Effector memory CD8-positive, alpha-beta T cell (primary cell): Measurements from ENCODE around the gene CABP1.
A peak's percentile ranks its signal among the peaks of the same experiment; 100 is the strongest.
"Not testable (repeated sequence)": the region's sequence is repeated elsewhere in the genome, so short reads cannot be mapped to it uniquely, and the experiment has no call there.

Source experiments
- ATAC-seq: fragments of 150-1000 bp; cut with Tn5 transposase; replicated peaks from 2 replicates; pipeline ENCODE4 v1.10.0; 2021; ENCODE audit warnings: mild to moderate bottlenecking, moderate library complexity
- DNase-seq, 3 experiments: peaks; one replicate each; pipeline ENCODE4 v3.0.0; 2021
- H3K27ac Mint-ChIP-seq, 2 donors: one replicate each; pipeline ENCODE4 v1.8.0; 2022; ENCODE audit warnings: mild to moderate bottlenecking in 2 of 2, mixed read lengths in 2 of 2, moderate library complexity in 2 of 2
- H3K27me3 Mint-ChIP-seq, 2 donors: one replicate each; pipeline ENCODE4 v1.8.0; 2022; ENCODE audit warnings: mixed read lengths in 2 of 2
- H3K36me3 Mint-ChIP-seq: one replicate; pipeline ENCODE4 v1.8.0; 2022; ENCODE audit warnings: mild to moderate bottlenecking, moderate library complexity, mixed read lengths; ENCODE audit not compliant: insufficient read depth
- H3K4me1 Mint-ChIP-seq, 2 donors: one replicate each; pipeline ENCODE4 v1.8.0; 2022; ENCODE audit warnings: low read depth in 2 of 2, mixed read lengths in 2 of 2
- H3K4me3 Mint-ChIP-seq, 2 donors: one replicate each; pipeline ENCODE4 v1.8.0; 2022; ENCODE audit warnings: mild to moderate bottlenecking in 2 of 2, mixed read lengths in 2 of 2, moderate library complexity in 2 of 2
- H3K9me3 Mint-ChIP-seq, 2 donors: one replicate each; pipeline ENCODE4 v1.8.0; 2022; ENCODE audit warnings: mixed read lengths in 2 of 2

Gene CABP1

DNA sequence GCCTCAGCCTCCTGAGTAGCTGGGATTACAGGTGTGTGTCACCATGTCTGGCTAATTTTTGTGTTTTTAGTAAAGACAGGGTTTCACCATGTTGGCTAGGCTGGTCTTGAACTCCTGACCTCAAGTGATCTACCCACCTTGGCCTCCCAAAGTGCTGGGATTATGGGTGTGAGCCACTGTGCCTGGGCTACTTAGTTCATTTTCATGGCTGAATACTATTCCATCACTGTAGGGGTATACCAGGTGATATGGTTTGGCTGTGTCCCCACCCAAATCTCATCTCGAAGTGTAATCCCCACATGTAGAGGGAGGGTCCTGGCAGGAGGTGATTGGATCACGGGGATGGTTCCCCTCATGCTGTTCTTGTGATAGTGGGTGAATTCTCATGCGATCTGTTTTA, 23.2 kb upstream of the CABP1 start:
- H3K27ac Mint-ChIP-seq, ATAC-seq, H3K4me3 Mint-ChIP-seq, DNase-seq, H3K36me3 Mint-ChIP-seq, H3K9me3 Mint-ChIP-seq, H3K4me1 Mint-ChIP-seq: not testable (repeated sequence)
- H3K27me3 Mint-ChIP-seq = peaks cover 43 to 57% of the 10 kb centered on the region in 2 donors

DNA sequence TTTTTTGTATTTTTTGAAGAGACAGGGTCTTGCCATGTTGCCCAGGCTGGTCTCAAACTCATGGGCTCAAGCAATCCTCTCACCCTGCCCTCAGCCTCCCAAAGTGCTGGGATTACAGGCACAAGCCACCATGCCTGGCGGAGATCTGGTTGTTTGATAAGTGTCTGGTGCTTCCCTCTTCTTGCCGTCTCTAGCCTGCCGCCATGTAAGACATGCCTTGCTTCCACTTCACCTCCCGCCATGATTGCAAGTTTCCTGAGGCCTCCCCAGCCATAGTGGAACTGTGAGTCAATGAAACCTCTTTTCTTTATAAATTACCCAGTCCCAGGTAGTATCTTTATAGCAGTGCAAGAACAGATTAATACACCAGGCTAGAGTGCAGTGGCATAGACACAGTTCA, 22.7 kb upstream of the CABP1 start:
- not testable (repeated sequence) for H3K27ac Mint-ChIP-seq

DNA sequence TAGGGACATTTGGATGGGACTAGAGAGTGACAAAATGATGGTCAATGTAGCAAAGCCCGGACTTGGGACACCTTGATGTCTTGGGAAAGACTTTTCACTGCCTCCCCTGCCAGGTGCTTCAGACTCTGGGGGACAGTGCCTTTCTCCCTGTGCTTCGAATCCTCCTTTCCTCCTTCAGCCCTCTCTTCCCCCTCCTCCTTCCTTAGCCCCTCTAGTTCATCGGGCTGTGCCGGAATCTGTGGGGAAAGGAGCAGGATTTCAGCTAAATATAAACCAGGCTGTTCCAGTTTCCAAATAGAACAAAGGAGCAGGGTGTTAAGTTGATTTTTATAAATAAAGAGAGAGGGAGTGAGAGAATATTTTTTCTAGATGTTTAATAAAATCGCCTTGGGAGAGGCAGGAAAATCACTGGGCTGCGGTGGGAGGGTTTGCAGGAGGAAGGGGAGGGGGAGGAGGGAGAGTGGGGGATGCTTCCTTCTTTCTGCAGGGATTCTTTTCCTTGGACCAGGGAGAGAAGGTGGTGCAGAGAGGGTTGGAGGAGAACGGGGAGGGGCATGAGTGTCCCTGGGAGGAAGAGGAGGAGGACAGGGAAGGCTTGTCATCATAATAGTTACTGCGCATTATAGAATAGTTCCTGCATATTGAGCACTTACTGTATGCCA, 21.3 kb upstream of the CABP1 start:
- no peaks in the 10 kb centered on the region for H3K4me1 Mint-ChIP-seq
- no peak overlapping the region for H3K4me3 Mint-ChIP-seq
- no peaks in the 10 kb centered on the region for H3K36me3 Mint-ChIP-seq
- DNase-seq (no peak), ATAC-seq (no peak)
- H3K27ac Mint-ChIP-seq = no peak overlapping the region
- peaks cover 45 to 65% of the 10 kb centered on the region in 2 donors for H3K27me3 Mint-ChIP-seq
- H3K9me3 Mint-ChIP-seq = no peaks in the 10 kb centered on the region

More for the DNA sequence above, 22.7 kb upstream of the CABP1 start:
- peaks cover 45 to 57% of the 10 kb centered on the region in 2 donors for H3K27me3 Mint-ChIP-seq
- H3K9me3 Mint-ChIP-seq, H3K4me3 Mint-ChIP-seq, H3K36me3 Mint-ChIP-seq, H3K4me1 Mint-ChIP-seq, ATAC-seq, DNase-seq: not testable (repeated sequence)

DNA sequence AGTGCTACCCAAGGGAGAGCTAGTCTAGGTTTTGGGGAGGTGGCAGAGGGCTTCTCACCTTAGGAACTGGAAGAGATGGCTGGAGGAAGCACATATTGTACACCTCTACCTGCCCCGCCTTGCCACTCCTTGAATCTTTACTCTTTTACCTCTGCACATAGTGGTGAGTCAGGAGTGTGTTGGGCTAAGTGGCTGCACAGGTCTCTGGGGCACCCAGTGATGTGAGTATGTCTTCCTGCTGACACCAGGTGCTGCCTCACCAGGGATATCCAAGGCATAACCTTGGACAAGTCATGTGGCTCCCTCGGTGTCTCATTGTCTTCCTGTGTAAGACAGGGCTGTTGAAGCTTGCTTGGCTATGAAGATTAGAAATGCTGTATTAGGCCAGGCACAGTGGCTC, 19.8 kb upstream of the CABP1 start:
- Mint-ChIP-seq H3K4me3 (no peak overlapping the region), H3K9me3 (no peaks in the 10 kb centered on the region), H3K27me3 (peaks cover 45 to 65% of the 10 kb centered on the region in 2 donors), H3K4me1 (no peaks in the 10 kb centered on the region), H3K27ac (no peak overlapping the region), H3K36me3 (no peaks in the 10 kb centered on the region)
- ATAC-seq = no peak
- no peak for DNase-seq

DNA sequence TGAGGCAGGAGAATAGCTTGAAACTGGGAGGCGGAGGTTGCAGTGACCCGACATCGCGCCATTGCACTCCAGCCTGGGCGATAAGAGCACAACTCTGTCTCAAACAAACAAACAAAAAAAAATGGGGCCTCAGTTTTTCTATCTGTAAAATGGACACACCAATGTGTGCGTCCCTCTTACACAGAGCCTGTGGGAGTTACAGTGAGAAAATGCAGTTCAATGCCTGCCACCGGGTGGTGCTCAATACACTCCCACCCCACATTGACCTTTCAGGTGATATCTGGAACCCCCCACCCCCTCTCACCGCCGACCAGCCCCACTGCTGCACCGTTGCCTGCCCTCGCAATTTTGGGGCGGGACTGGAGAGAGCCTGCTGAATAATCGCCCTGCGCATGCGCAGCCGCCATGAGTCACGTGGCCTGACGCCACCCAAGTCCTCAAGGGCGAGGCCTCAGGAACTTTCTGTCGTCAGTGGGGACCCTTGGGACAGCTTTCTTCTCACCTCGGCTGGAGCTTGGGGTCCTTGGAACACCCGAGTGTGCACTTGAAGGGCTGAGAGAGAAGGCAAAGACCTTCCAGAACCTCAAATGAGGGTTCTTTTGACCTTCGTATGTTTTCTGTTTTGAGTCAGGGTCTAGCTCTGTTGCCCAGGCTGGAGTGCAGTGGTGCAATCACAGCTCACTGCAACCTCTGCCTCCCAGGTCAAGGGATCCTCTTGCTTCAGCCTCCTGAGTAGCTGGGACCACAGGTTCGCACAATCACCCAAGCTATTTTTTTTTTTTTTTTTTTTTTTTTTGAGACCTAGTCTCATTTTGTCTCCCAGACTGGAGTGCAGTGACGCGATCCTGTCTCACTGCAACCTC, 14.6 kb upstream of the CABP1 start:
- ATAC-seq (no peak), DNase-seq (peak in 1 of 3 experiments; percentile 17)
- Mint-ChIP-seq H3K27ac (no peak overlapping the region), H3K27me3 (peaks cover 12 to 42% of the 10 kb centered on the region in 2 donors), H3K36me3 (peaks cover 3% of the 10 kb centered on the region), H3K9me3 (no peaks in the 10 kb centered on the region), H3K4me3 (no peak overlapping the region), H3K4me1 (no peaks in the 10 kb centered on the region)

DNA sequence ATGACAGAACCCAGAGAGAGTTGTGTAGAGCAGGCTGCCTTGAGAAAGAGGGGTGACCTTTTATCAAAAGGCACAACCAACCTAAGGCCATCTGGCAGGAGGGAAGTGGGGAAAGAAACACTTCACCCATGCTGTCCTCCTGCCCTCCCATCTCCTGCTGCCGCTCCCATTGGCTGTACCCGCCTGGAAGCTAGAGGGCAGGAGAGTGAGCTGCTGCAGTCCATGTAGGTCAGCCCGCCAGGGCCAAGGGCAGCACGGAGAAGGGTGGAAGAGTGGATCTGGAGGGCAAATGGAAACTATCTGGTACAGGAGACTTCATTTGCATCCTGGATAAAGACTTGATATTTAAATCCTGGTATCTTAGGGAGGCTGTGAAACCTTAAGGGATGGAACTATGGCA, 11.5 kb upstream of the CABP1 start:
- DNase-seq = no peak
- Mint-ChIP-seq H3K27me3 (peaks cover 12 to 26% of the 10 kb centered on the region in 2 donors), H3K36me3 (peaks cover 3% of the 10 kb centered on the region), H3K4me1 (no peaks in the 10 kb centered on the region), H3K27ac (no peak overlapping the region), H3K4me3 (no peak overlapping the region), H3K9me3 (no peaks in the 10 kb centered on the region)
- no peak for ATAC-seq

DNA sequence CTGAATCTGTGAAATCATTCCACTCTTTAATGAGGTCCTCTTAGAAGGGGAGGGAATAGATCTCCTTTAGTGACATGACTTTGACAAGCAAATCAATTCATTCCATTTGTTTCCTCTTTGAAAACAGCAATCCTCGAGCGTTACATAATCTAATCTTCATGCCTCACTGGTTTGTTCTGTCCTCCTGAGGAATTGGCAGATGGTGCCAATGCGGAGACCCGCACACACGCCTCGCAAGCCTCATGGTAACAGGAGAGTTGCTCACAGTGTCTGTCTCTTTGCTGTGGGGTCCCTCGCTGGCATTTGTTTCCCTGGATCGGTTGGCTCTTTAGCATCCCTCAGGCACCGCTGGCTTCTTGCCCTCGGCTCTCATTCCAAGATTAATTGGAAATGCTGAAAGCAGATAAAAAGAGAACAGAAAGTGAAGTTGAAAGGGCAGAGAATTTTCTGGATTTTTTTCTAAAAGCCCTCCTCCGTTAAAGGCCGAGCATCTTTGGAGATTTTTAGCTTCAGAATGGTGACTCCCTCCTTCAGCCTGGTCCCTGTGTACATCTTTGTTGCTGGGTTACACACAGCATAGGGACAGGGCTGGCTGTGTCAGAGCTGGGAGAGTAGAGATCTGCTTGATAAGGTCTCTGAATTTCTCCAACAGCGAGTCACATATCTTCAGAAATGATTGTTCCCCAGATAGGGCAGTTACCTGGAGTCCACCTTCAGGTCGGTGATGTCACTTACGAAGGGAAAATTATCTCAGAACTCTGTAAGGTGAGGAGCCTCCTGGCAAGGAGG, 10.1 kb upstream of the CABP1 start:
- ATAC-seq = no peak
- H3K4me1 Mint-ChIP-seq = no peaks in the 10 kb centered on the region
- DNase-seq = no peak
- peaks cover 3% of the 10 kb centered on the region for H3K36me3 Mint-ChIP-seq
- H3K4me3 Mint-ChIP-seq = no peak overlapping the region
- H3K9me3 Mint-ChIP-seq = no peaks in the 10 kb centered on the region
- peaks cover 12 to 26% of the 10 kb centered on the region in 2 donors for H3K27me3 Mint-ChIP-seq
- H3K27ac Mint-ChIP-seq = no peak overlapping the region

DNA sequence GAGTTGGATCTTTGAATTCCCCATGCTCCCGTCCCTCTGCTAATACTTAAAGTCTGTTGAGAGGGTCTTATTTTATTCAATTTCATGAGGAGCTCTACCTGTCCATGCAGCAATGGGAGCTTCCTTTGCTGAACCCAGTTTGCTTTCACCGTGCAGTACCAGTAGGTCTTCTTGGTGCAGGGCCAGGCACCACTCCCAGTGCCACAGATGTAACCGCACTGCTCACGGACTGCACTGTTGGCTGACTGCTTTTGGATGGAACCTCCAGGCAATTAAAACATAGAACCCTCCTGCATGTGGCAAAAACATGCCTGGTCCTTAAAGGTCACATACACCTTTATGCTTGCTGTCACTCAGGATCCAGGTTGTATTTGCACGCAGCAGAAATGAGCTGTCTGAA, 9.3 kb upstream of the CABP1 start:
- no peaks in the 10 kb centered on the region for H3K4me1 Mint-ChIP-seq
- DNase-seq = no peak
- no peak overlapping the region for H3K27ac Mint-ChIP-seq
- H3K27me3 Mint-ChIP-seq = peaks cover 12 to 26% of the 10 kb centered on the region in 2 donors
- H3K36me3 Mint-ChIP-seq = peaks cover 3% of the 10 kb centered on the region
- no peak overlapping the region for H3K4me3 Mint-ChIP-seq
- no peaks in the 10 kb centered on the region for H3K9me3 Mint-ChIP-seq
- ATAC-seq = no peak

DNA sequence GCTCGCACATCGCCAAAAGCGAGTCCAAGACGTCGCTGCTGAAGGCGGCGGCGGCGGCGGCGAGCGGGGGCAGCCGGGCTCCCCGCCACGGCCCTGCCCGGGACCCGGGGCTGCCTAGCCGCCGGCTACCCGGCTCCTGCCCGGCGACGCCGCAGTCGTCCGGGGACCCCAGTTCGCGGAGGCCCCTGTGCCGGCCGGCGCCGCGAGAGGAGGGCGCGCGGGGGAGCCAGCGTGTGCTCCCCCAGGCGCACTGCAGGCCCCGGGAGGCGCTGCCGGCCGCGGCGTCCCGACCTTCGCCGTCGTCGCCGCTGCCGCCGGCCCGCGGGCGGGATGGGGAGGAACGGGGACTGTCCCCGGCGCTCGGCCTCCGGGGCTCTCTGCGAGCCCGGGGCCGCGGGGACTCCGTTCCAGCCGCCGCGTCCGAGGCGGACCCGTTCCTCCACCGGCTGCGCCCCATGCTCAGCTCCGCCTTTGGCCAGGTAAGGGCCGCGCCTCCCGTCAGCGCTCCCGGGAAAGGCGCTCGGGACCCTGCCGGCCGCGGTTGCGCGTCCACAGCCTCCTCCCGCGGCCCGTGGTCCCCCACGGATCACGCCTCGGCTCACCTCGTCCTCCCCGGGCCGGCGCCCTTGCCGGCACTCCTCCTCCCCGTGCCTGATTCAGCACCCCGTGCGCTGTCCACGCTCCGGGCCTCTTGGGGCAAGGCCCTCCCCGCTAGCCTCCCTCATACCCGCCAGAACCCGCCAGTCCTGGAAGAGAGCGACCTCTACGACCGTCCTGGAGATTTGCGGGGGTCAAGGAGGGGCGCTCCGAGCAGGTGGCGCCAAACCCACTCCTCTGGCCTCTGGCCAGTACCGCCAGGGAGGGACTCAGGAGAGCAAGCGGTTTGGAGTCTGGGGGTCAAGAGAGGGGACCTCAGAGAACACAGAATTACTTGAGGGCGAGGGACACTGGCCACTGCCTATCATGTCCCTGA, 721 bp downstream of the CABP1 start:
- peak; percentile 38 to 52 (median 40) for DNase-seq
- peak; percentile 83 for ATAC-seq
- peaks cover 3% of the 10 kb centered on the region for H3K36me3 Mint-ChIP-seq
- H3K9me3 Mint-ChIP-seq = no peaks in the 10 kb centered on the region
- peak overlapping the region; percentile 75 to 78 for H3K4me3 Mint-ChIP-seq
- H3K4me1 Mint-ChIP-seq = peaks cover 5% of the 10 kb centered on the region in 2 donors
- no peak overlapping the region for H3K27ac Mint-ChIP-seq
- peaks cover 37 to 69% of the 10 kb centered on the region in 2 donors for H3K27me3 Mint-ChIP-seq

DNA sequence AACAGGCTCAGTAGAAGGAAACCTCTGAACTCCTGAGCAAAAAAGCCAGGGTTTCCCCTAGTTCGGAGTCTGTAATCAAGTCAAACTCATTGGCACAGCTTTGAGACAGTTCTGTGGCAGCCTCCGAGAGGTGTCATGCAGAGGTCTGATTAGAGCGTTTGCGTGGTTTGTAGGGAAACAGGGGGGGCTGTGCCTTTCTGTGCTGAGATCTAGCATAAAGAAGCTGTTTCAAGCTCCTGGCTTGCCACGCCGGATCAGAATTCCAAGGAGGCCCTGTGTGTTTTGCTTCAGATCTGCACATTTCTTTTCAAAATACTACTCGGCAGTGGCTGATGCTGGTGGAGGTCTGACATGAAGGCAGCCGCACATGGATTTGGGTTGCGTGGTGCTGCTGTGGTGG, 1.7 kb downstream of the CABP1 start:
- ATAC-seq = no peak
- H3K9me3 Mint-ChIP-seq = no peaks in the 10 kb centered on the region
- H3K36me3 Mint-ChIP-seq = peaks cover 7% of the 10 kb centered on the region
- peaks cover 41 to 78% of the 10 kb centered on the region in 2 donors for H3K27me3 Mint-ChIP-seq
- no peak overlapping the region for H3K27ac Mint-ChIP-seq
- no peak for DNase-seq
- H3K4me1 Mint-ChIP-seq = peaks cover 9% of the 10 kb centered on the region in 2 donors
- peak overlapping the region; percentile 75 to 78 for H3K4me3 Mint-ChIP-seq

DNA sequence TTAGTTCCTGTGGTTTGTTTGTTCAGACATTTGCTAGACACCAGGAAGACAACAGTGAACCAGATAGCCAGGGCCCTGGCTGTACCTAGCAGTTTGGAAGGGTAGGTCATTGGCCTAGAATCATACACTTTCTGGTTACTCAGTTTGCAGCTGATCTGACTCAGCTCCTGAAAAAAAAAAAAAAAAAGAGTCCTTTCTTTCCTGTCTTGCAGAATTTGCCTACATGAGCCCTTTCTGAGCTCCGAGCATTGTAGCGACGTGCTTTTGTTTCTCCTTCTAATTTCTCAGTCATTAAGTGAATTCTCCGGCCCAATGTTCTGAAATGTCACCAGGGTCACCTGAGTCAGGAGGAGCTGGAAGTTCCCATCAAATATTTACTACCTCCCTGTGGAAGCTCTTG, 2.4 kb downstream of the CABP1 start:
- Mint-ChIP-seq H3K27me3 (peaks cover 42 to 72% of the 10 kb centered on the region in 2 donors), H3K4me3 (no peak overlapping the region), H3K27ac (no peak overlapping the region), H3K4me1 (peaks cover 9 to 10% of the 10 kb centered on the region in 2 donors), H3K36me3 (peaks cover 10% of the 10 kb centered on the region), H3K9me3 (no peaks in the 10 kb centered on the region)
- ATAC-seq = no peak
- DNase-seq = no peak

DNA sequence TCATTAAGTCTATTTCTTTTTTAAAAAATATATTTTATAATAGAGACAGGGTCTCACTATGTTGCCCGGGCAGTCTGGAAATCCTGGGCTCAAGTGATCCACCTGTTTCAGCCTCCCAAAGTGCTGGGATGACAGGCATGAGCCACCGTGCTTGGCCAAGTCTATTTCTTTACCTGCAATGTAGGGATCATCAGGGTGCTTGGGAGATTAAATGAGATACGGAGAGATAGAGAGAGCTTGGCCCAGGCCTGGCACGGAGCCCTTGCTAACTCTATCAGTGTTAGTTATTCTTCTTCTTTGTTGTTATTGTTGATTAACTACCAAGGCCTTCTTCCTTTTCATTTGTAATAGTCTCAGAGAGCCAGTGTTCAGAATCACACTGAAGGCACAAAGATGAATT, 3.1 kb downstream of the CABP1 start:
- Mint-ChIP-seq H3K9me3 (no peaks in the 10 kb centered on the region), H3K27ac (no peak overlapping the region), H3K4me3 (no peak overlapping the region), H3K4me1 (peaks cover 9 to 10% of the 10 kb centered on the region in 2 donors), H3K36me3 (peaks cover 10% of the 10 kb centered on the region), H3K27me3 (peaks cover 47 to 78% of the 10 kb centered on the region in 2 donors)
- DNase-seq (no peak), ATAC-seq (no peak)
